LNCAP (cell line): Measurements from ENCODE around the gene SRGAP1.

Experiments
- CTCF ChIP-seq: fragments of 450-650 bp; IDR thresholded peaks from 2 replicates; pipeline ENCODE4 v1.5.1; 2017; ENCODE audit warnings: mild to moderate bottlenecking

The SRGAP1 gene

GRCh38 chr12:64186789-64187188 lies 342.3 kb downstream of the SRGAP1 start:
- TF ChIP-seq CTCF: no peak

- TF ChIP-seq CTCF: no peak
Measured at GRCh38 chr12:64187370-64187769, 342.9 kb downstream of the SRGAP1 start.

GRCh38 chr12:64187794-64188193 lies 343.3 kb downstream of the SRGAP1 start:
- TF ChIP-seq CTCF: no peak

GRCh38 chr12:64189530-64189929 lies 345.0 kb downstream of the SRGAP1 start:
- no peak for TF ChIP-seq CTCF

- no peak for TF ChIP-seq CTCF
Measured at GRCh38 chr12:64190140-64190539, 345.6 kb downstream of the SRGAP1 start.

GRCh38 chr12:64192644-64193444 lies 348.3 kb downstream of the SRGAP1 start:
- no peak for TF ChIP-seq CTCF

- TF ChIP-seq CTCF: no peak
Measured at GRCh38 chr12:64193931-64194330, 349.4 kb downstream of the SRGAP1 start.
